CD4-positive, alpha-beta memory T cell (primary cell): ENCODE measurements around the gene ESRRA. TPM values are rescaled to one million over a fixed set of nuclear protein-coding genes. Genes with fewer than 3 reads are reported as not detected.
A peak's percentile ranks its signal among the peaks of the same experiment; 100 is the strongest.

Experiments
- CTCF ChIA-PET: fragments of 350-600 bp; sonication (Branson Sonifier 250); formaldehyde crosslinking; loops from one replicate; lab custom pipeline; 2021; ENCODE audit warnings: inconsistent platforms; ENCODE audit not compliant: partially characterized antibody; lab: Charles Lee
- POLR2A ChIA-PET: fragments of 350-600 bp; sonication (Branson Sonifier 250); formaldehyde crosslinking; loops from one replicate; lab custom pipeline; 2021; ENCODE audit not compliant: partially characterized antibody; lab: Charles Lee
- DNase-seq, 5 donors: peaks; one replicate each; pipeline versions ENCODE4 v3.0.0 to v3.0.0-alpha.2; 2020 to 2022; ENCODE audit warnings: mixed read lengths in 1 of 5
- H3K27ac ChIP-seq: one replicate; pipeline ENCODE4 v1.7.0; 2013; ENCODE audit warnings: low read depth, low read length
- H3K27me3 ChIP-seq: 2 replicates; pipeline ENCODE4 v1.7.0; 2013; ENCODE audit warnings: mild to moderate bottlenecking, low read length, moderate library complexity; ENCODE audit not compliant: insufficient read depth
- H3K36me3 ChIP-seq: 2 replicates; pipeline ENCODE4 v1.7.0; 2013; ENCODE audit warnings: mild to moderate bottlenecking, low read length, moderate library complexity; ENCODE audit not compliant: insufficient read depth
- H3K4me1 ChIP-seq: 2 replicates; pipeline ENCODE4 v1.7.0; 2013; ENCODE audit warnings: mild to moderate bottlenecking, low read length, moderate library complexity; ENCODE audit not compliant: insufficient read depth
- H3K4me3 ChIP-seq, 2 donors: one replicate each; pipeline ENCODE4 v1.7.0; 2013; ENCODE audit warnings: low read length in 2 of 2, mild to moderate bottlenecking in 1 of 2
- H3K9me3 ChIP-seq, 2 donors: one replicate each; pipeline ENCODE4 v1.7.0; 2013; ENCODE audit warnings: low read length in 2 of 2, control low read depth in 1 of 2; ENCODE audit not compliant: control insufficient read depth in 1 of 2
- H3K27ac Mint-ChIP-seq, 7 donors: one replicate each; pipeline ENCODE4 v1.8.0; 2020 to 2021; ENCODE audit warnings: mixed read lengths in 7 of 7, mild to moderate bottlenecking in 6 of 7, inconsistent platforms in 3 of 7, moderate library complexity in 3 of 7
- H3K27me3 Mint-ChIP-seq, 2 donors: one replicate each; pipeline ENCODE4 v1.8.0; 2020 to 2021; ENCODE audit warnings: mixed read lengths in 2 of 2
- H3K36me3 Mint-ChIP-seq, 2 donors: one replicate each; pipeline ENCODE4 v1.8.0; 2020 to 2021; ENCODE audit warnings: mixed read lengths in 2 of 2, inconsistent platforms in 1 of 2, mild to moderate bottlenecking in 1 of 2
- H3K4me1 Mint-ChIP-seq, 4 donors: one replicate each; pipeline ENCODE4 v1.8.0; 2020 to 2021; ENCODE audit warnings: mixed read lengths in 4 of 4, mild to moderate bottlenecking in 1 of 4
- H3K4me3 Mint-ChIP-seq, 8 donors: one replicate each; pipeline ENCODE4 v1.8.0; 2020 to 2021; ENCODE audit warnings: mixed read lengths in 8 of 8, mild to moderate bottlenecking in 7 of 8, moderate library complexity in 6 of 8, inconsistent platforms in 3 of 8
- H3K9me3 Mint-ChIP-seq, 8 donors: one replicate each; pipeline ENCODE4 v1.8.0; 2020 to 2021; ENCODE audit warnings: mixed read lengths in 8 of 8, mild to moderate bottlenecking in 5 of 8, inconsistent platforms in 3 of 8, moderate library complexity in 1 of 8
- intact Hi-C: fragments of 100-400 bp; cut with micrococcal nuclease; formaldehyde crosslinking; loops from one replicate; pipeline ENCODE4 v1.15.1; 2023
- polyA plus RNA-seq, 2 donors: library from polyadenylated mRNA; unstranded; fragments of 300-500 nt; fragmentation: Illumina TruSeq; gene quantifications; one replicate each; pipeline ENCODE4 v1.2.3, GENCODE V29; 2021
- total RNA-seq, 2 experiments: library from RNA; stranded (reverse); gene quantifications; one replicate each; pipeline ENCODE4 v1.2.3, GENCODE V29; 2021

The ESRRA gene
- total and polyA plus RNA-seq, 4 experiments from 2014 or later = 4.4 to 31.9 (median 20.9) TPM

DNA sequence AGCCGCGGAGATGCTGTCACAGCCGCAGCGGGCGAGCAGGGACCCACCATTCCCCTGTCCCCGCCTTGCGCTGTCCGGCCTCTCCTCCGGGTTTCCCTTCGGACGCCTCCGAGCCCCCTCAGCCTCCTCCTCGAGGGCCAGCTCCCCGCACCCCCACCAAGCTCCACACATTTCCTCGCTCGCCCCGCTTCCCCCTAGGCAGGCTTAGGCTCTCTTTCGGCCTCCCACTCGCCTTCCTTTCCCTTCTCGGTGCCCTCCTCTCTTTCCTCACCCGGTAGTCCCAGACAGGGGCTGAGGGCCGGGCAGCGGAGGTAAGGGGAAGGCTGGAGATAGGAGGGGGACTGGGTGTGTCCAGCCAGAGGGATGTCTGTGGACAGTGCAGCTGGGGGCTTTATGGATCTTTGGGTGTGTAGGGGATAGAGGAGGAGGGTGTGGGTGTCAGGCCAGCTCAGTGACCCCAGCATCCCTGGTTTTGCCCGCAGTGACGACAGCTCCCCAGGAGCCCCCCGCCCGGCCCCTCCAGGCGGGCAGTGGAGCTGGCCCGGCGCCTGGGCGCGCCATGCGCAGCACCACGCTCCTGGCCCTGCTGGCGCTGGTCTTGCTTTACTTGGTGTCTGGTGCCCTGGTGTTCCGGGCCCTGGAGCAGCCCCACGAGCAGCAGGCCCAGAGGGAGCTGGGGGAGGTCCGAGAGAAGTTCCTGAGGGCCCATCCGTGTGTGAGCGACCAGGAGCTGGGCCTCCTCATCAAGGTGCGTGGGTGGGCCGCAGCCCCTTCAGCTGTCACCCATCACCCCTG lies 12.7 kb upstream of the ESRRA start:
- peaks cover 3 to 16% (median 7%) of the 10 kb centered on the region in 4 donors for H3K4me1 Mint-ChIP-seq
- H3K27me3 Mint-ChIP-seq = peaks cover 39 to 44% of the 10 kb centered on the region in 2 donors
- Histone ChIP-seq H3K36me3 (no peaks in the 10 kb centered on the region), H3K27me3 (peaks cover 42% of the 10 kb centered on the region), H3K4me3 (peak overlapping the region in 1 of 2 donors; percentile 27), H3K4me1 (peaks cover 12% of the 10 kb centered on the region), H3K27ac (no peak overlapping the region), H3K9me3 (no peaks in the 10 kb centered on the region)
- CTCF ChIA-PET = interaction anchor here (1.1 to 1.6 kb wide), 3 partner anchors 8 to 86 kb away, joined by 3 to 7 read pairs (median 6); partner anchors contain the start of gene FERMT3
- H3K27ac Mint-ChIP-seq = peak overlapping the region in 1 of 7 donors; percentile 31
- intact Hi-C loops = no loop called here
- no peaks in the 10 kb centered on the region for H3K9me3 Mint-ChIP-seq
- POLR2A ChIA-PET = interaction anchor here (0.8 to 1.9 kb wide), 4 partner anchors 21 to 85 kb away, joined by 3 to 5 read pairs (median 4); no protein-coding TSS in a partner anchor
- H3K4me3 Mint-ChIP-seq = peak overlapping the region in 7 of 8 donors; percentile 22 to 77 (median 41)
- no peaks in the 10 kb centered on the region for H3K36me3 Mint-ChIP-seq
- no peak for DNase-seq

DNA sequence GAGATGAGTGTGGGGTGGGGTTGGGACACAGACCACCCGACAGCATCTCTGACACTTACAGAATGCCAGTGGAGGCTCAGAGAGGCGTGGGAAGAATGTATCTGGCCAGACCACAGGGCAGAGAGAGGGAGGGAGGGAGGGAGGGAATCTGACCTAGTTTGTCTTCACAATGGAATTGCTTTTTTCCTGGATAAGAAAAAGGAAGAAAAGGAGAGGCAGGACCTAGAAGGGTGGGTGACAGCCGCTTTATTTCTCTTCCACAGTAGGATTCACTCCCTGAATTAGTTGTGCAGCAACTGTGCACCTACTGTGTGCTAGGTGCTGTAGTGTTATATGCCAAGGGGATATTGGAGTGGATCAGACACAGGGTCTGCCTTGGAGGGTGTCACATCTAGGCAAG lies 10.6 kb upstream of the ESRRA start:
- H3K4me3 Mint-ChIP-seq = no peak overlapping the region
- peaks cover 49 to 50% of the 10 kb centered on the region in 2 donors for H3K27me3 Mint-ChIP-seq
- Histone ChIP-seq H3K4me1 (peaks cover 20% of the 10 kb centered on the region), H3K27me3 (peaks cover 53% of the 10 kb centered on the region), H3K27ac (no peak overlapping the region), H3K9me3 (no peaks in the 10 kb centered on the region), H3K36me3 (no peaks in the 10 kb centered on the region), H3K4me3 (no peak overlapping the region)
- ChIA-PET CTCF (interaction anchor here (0.9 kb wide), 1 partner anchor 10 kb away, joined by 5 read pairs; no protein-coding TSS in a partner anchor), POLR2A (interaction anchor here (2.6 kb wide), 1 partner anchor 10 kb away, joined by 6 read pairs; the partner anchor contains the start of gene BAD)
- no peaks in the 10 kb centered on the region for H3K36me3 Mint-ChIP-seq
- no peaks in the 10 kb centered on the region for H3K9me3 Mint-ChIP-seq
- DNase-seq = no peak
- no peak overlapping the region for H3K27ac Mint-ChIP-seq
- intact Hi-C loops = no loop called here
- peaks cover 7 to 23% (median 14%) of the 10 kb centered on the region in 4 donors for H3K4me1 Mint-ChIP-seq

DNA sequence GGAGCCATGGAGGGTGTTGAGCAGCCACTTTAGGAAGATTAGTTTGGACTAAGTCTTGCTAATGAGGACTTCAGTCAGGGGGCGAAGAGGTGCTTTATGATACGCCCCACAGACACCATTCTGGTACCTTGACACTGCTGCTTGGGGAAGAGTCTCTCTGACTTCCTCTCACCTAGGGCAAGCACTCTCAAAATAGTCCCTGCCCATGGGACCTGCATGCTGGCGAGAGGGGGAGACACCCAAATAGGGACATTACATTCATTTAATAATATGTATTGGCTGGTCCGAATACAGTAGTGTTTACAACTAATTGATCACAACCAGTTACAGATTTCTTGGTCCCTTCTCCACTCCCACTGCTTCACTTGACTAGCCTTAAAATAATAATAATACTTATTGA lies 9.6 kb upstream of the ESRRA start:
- H3K9me3 ChIP-seq = no peaks in the 10 kb centered on the region
- intact Hi-C loops = no loop called here
- no peak for DNase-seq
- peaks cover 61% of the 10 kb centered on the region for H3K27me3 ChIP-seq
- H3K27me3 Mint-ChIP-seq = peaks cover 49 to 52% of the 10 kb centered on the region in 2 donors
- H3K4me3 Mint-ChIP-seq = no peak overlapping the region
- H3K27ac Mint-ChIP-seq = no peak overlapping the region
- ChIA-PET CTCF (interaction anchor here (0.9 kb wide), 1 partner anchor 9 kb away, joined by 5 read pairs; no protein-coding TSS in a partner anchor), POLR2A (interaction anchor here (2.5 to 2.6 kb wide), 2 partner anchors 11 to 90 kb away, joined by 6 to 8 read pairs; partner anchors contain the start of genes BAD and FERMT3)
- H3K36me3 Mint-ChIP-seq = no peaks in the 10 kb centered on the region
- peaks cover 11 to 27% (median 19%) of the 10 kb centered on the region in 4 donors for H3K4me1 Mint-ChIP-seq
- H3K36me3 ChIP-seq = no peaks in the 10 kb centered on the region
- no peaks in the 10 kb centered on the region for H3K9me3 Mint-ChIP-seq
- no peak overlapping the region for H3K27ac ChIP-seq
- peaks cover 30% of the 10 kb centered on the region for H3K4me1 ChIP-seq
- no peak overlapping the region for H3K4me3 ChIP-seq

DNA sequence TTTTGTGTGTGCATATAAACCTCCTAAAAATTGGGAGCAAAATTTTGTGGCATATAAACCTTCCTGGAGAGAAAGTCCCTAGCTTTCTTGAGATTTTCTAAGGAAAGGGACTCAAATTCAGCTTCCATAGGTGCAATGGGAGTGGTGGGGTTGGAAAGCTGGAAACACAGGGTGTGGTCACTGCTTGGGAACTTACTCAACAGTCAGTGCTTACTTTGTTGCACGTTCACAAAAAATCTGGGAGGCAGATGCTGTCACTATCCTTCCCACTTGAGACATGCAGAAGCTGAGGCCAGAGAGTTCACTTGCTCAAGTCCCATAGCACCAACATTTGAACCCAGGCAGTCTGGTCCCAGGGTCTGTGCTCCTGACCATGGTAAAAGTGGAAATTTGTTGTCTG lies 9.1 kb upstream of the ESRRA start:
- DNase-seq = no peak
- Histone ChIP-seq H3K27me3 (peaks cover 58% of the 10 kb centered on the region), H3K9me3 (no peaks in the 10 kb centered on the region), H3K4me1 (peaks cover 35% of the 10 kb centered on the region), H3K27ac (no peak overlapping the region), H3K36me3 (no peaks in the 10 kb centered on the region), H3K4me3 (no peak overlapping the region)
- ChIA-PET CTCF (interaction anchor here (0.5 kb wide), 1 partner anchor 689 kb away, joined by 3 read pairs; no protein-coding TSS in a partner anchor), POLR2A (interaction anchor here (2.5 to 2.6 kb wide), 2 partner anchors 12 to 91 kb away, joined by 6 to 8 read pairs; partner anchors contain the start of genes BAD and FERMT3)
- Mint-ChIP-seq H3K4me1 (peaks cover 13 to 30% (median 20%) of the 10 kb centered on the region in 4 donors), H3K36me3 (no peaks in the 10 kb centered on the region), H3K27ac (no peak overlapping the region), H3K4me3 (no peak overlapping the region), H3K9me3 (no peaks in the 10 kb centered on the region), H3K27me3 (peaks cover 51 to 52% of the 10 kb centered on the region in 2 donors)
- intact Hi-C loops = no loop called here

DNA sequence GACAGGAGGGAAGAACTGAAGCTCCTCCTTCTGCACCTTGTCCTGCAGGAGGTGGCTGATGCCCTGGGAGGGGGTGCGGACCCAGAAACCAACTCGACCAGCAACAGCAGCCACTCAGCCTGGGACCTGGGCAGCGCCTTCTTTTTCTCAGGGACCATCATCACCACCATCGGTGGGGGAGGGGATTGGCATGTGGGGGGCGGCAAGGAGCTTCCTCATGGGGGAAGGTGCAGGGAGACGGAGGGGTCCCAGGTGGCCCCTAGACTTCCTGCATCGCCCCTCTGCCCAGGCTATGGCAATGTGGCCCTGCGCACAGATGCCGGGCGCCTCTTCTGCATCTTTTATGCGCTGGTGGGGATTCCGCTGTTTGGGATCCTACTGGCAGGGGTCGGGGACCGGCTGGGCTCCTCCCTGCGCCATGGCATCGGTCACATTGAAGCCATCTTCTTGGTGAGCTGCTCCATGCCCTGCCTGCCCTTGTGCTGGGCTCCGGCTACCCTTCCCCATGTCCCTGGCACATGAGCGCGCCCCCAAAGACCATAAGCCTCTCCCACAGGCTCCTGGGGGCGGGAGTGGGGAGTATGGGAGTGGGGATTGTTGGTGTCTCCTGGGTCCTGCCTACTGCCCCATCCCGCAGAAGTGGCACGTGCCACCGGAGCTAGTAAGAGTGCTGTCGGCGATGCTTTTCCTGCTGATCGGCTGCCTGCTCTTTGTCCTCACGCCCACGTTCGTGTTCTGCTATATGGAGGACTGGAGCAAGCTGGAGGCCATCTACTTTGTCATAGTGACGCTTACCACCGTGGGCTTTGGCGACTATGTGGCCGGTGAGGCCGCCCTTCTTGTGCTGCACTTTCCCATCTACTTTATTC lies 8.3 kb upstream of the ESRRA start:
- H3K27me3 Mint-ChIP-seq = peaks cover 51 to 52% of the 10 kb centered on the region in 2 donors
- Histone ChIP-seq H3K4me1 (peaks cover 33% of the 10 kb centered on the region), H3K36me3 (no peaks in the 10 kb centered on the region), H3K27ac (no peak overlapping the region), H3K4me3 (no peak overlapping the region), H3K9me3 (no peaks in the 10 kb centered on the region), H3K27me3 (peaks cover 63% of the 10 kb centered on the region)
- peak overlapping the region in 1 of 8 donors; percentile 10 for H3K4me3 Mint-ChIP-seq
- no peak overlapping the region for H3K27ac Mint-ChIP-seq
- no peaks in the 10 kb centered on the region for H3K36me3 Mint-ChIP-seq
- CTCF ChIA-PET = interaction anchor here (0.5 to 1.2 kb wide), 3 partner anchors 47 to 688 kb away, joined by 3 to 5 read pairs (median 3); no protein-coding TSS in a partner anchor
- no peak for DNase-seq
- POLR2A ChIA-PET = interaction anchor here (2.5 to 2.6 kb wide), 2 partner anchors 13 to 92 kb away, joined by 6 to 8 read pairs; partner anchors contain the start of genes BAD and FERMT3
- no peaks in the 10 kb centered on the region for H3K9me3 Mint-ChIP-seq
- intact Hi-C loops = no loop called here
- peaks cover 13 to 34% (median 20%) of the 10 kb centered on the region in 4 donors for H3K4me1 Mint-ChIP-seq

DNA sequence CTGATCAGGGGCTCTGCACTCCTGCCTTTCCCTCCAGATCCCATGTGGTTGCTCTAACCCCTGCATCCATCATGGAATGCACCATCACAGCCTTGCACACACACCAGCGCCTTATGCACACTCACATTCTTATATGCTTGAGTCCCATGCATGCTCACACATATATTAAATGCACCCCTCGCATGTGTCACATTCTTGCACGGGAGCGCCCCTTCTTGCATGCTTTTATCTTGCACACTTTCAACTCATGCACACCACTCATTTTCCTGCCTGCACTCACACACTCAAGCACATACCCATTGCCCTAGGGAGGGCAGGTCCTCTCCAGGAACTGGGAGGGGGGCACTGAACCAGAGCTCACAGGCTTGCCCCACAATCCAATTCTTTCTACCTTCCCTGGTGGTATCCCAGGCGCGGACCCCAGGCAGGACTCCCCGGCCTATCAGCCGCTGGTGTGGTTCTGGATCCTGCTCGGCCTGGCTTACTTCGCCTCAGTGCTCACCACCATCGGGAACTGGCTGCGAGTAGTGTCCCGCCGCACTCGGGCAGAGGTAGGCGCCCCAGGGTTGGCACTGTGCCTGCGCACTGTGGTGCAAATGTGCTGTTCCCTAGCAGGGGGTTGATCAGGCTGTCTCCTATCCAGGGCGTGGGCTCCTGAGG lies 7.5 kb upstream of the ESRRA start:
- H3K4me3 Mint-ChIP-seq = peak overlapping the region in 3 of 8 donors; percentile 10 to 34 (median 30)
- DNase-seq = no peak
- Histone ChIP-seq H3K4me1 (peaks cover 26% of the 10 kb centered on the region), H3K27ac (no peak overlapping the region), H3K4me3 (no peak overlapping the region), H3K27me3 (peaks cover 59% of the 10 kb centered on the region), H3K36me3 (no peaks in the 10 kb centered on the region), H3K9me3 (no peaks in the 10 kb centered on the region)
- peaks cover 49 to 50% of the 10 kb centered on the region in 2 donors for H3K27me3 Mint-ChIP-seq
- no peaks in the 10 kb centered on the region for H3K36me3 Mint-ChIP-seq
- H3K4me1 Mint-ChIP-seq = peaks cover 13 to 34% (median 20%) of the 10 kb centered on the region in 4 donors
- no peaks in the 10 kb centered on the region for H3K9me3 Mint-ChIP-seq
- H3K27ac Mint-ChIP-seq = peak overlapping the region in 3 of 7 donors; percentile 5 to 57 (median 16)
- ChIA-PET CTCF (interaction anchor here (1.0 to 1.2 kb wide), 2 partner anchors 48 to 93 kb away, joined by 3 to 5 read pairs; no protein-coding TSS in a partner anchor), POLR2A (interaction anchor here (2.5 kb wide), 1 partner anchor 92 kb away, joined by 8 read pairs; the partner anchor contains the start of gene FERMT3)
- intact Hi-C loops = no loop called here
